SK-N-SH treated with all-trans-retinoic acid at 6 μM for 48 hours (cell line): Measurements from ENCODE around the gene TRNP1.

Experiments used
- ARNTL ChIP-seq: fragments of 450-650 bp; formaldehyde crosslinking; IDR thresholded peaks from 2 replicates; pipeline ENCODE4 v1.5.0; 2020; ENCODE audit warnings: low read depth, mild to moderate bottlenecking, moderate library complexity, borderline replicate concordance
- BACH2 ChIP-seq: fragments of 250-450 bp; sonication (Bioruptor Pico); IDR thresholded peaks from 2 replicates; pipeline ENCODE4 v1.9.0; 2021; ENCODE audit warnings: mild to moderate bottlenecking, borderline replicate concordance
- CSRNP3 ChIP-seq: fragments of 250-450 bp; sonication (Bioruptor Pico); IDR thresholded peaks from 2 replicates; pipeline ENCODE4 v1.5.1; 2021; ENCODE audit warnings: mild to moderate bottlenecking, moderate library complexity
- OSR1 ChIP-seq: fragments of 250-450 bp; sonication (Bioruptor Pico); IDR thresholded peaks from 2 replicates; pipeline ENCODE4 v1.8.0; 2022; ENCODE audit warnings: moderate library complexity, mild to moderate bottlenecking, inconsistent platforms
- PATZ1 ChIP-seq: fragments of 250-450 bp; sonication (Bioruptor Pico); IDR thresholded peaks from 2 replicates; pipeline ENCODE4 v1.8.0; 2020; ENCODE audit warnings: mild to moderate bottlenecking, moderate library complexity, borderline replicate concordance
- POU6F1 ChIP-seq: fragments of 250-450 bp; sonication (Bioruptor Pico); IDR thresholded peaks from 2 replicates; pipeline ENCODE4 v1.8.0; 2021; ENCODE audit warnings: low read depth, mild to moderate bottlenecking, moderate library complexity, borderline replicate concordance
- TOX ChIP-seq: fragments of 250-450 bp; sonication (Bioruptor Pico); IDR thresholded peaks from 2 replicates; pipeline ENCODE4 v1.8.0; 2021; ENCODE audit warnings: mild to moderate bottlenecking, moderate library complexity, borderline replicate concordance
- ZC3H10 ChIP-seq: fragments of 250-450 bp; sonication (Bioruptor Pico); IDR thresholded peaks from 2 replicates; pipeline ENCODE4 v1.5.1; 2021; ENCODE audit warnings: mild to moderate bottlenecking, moderate library complexity
- ZFP3 ChIP-seq: fragments of 250-450 bp; sonication (Bioruptor Pico); IDR thresholded peaks from 2 replicates; pipeline ENCODE4 v1.5.0; 2020; ENCODE audit warnings: mild to moderate bottlenecking, moderate library complexity
- ZNF565 ChIP-seq: fragments of 450-650 bp; formaldehyde crosslinking; conservative IDR thresholded peaks from 2 replicates; pipeline ENCODE4 v1.5.0; 2020; ENCODE audit warnings: low read depth, mild to moderate bottlenecking, moderate library complexity
- ZNF70 ChIP-seq: fragments of 450-650 bp; formaldehyde crosslinking; IDR thresholded peaks from 2 replicates; pipeline ENCODE4 v1.5.0; 2020; ENCODE audit warnings: mild to moderate bottlenecking, moderate library complexity

- TF ChIP-seq ZC3H10 (CRISPR knock-in tag) (no peak), CSRNP3 (CRISPR knock-in tag) (no peak), PATZ1 (CRISPR knock-in tag) (no peak), ARNTL (no peak), POU6F1 (no peak), ZFP3 (CRISPR knock-in tag) (no peak), BACH2 (CRISPR knock-in tag) (no peak), TOX (CRISPR knock-in tag) (no peak), ZNF70 (CRISPR knock-in tag) (no peak), OSR1 (CRISPR knock-in tag) (no peak), ZNF565 (CRISPR knock-in tag) (no peak)
Measured at GRCh38 chr1:26945138-26945537, 48.4 kb upstream of the TRNP1 start.
